ENCODE data around the gene APOA1.
A peak's percentile ranks its signal among the peaks of the same experiment; 100 is the strongest.

The APOA1 gene

DNA sequence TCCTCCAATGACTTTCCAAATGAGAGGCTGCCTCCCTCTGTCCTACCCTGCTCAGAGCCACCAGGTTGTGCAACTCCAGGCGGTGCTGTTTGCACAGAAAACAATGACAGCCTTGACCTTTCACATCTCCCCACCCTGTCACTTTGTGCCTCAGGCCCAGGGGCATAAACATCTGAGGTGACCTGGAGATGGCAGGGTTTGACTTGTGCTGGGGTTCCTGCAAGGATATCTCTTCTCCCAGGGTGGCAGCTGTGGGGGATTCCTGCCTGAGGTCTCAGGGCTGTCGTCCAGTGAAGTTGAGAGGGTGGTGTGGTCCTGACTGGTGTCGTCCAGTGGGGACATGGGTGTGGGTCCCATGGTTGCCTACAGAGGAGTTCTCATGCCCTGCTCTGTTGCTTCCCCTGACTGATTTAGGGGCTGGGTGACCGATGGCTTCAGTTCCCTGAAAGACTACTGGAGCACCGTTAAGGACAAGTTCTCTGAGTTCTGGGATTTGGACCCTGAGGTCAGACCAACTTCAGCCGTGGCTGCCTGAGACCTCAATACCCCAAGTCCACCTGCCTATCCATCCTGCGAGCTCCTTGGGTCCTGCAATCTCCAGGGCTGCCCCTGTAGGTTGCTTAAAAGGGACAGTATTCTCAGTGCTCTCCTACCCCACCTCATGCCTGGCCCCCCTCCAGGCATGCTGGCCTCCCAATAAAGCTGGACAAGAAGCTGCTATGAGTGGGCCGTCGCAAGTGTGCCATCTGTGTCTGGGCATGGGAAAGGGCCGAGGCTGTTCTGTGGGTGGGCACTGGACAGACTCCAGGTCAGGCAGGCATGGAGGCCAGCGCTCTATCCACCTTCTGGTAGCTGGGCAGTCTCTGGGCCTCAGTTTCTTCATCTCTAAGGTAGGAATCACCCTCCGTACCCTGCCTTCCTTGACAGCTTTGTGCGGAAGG lies 4.8 kb downstream of the APOA1 start:
- Histone ChIP-seq H3K9me3 (no peaks in the 10 kb centered on the region), H3K36me3 (no peaks in the 10 kb centered on the region), H3K4me3 (ENCODE audit: low read depth, low read length) (no peak overlapping the region), H3K27me3 (no peaks in the 10 kb centered on the region), H3K4me1 (peaks cover 15% of the 10 kb centered on the region)
- TF ChIP-seq, protein P1, sequence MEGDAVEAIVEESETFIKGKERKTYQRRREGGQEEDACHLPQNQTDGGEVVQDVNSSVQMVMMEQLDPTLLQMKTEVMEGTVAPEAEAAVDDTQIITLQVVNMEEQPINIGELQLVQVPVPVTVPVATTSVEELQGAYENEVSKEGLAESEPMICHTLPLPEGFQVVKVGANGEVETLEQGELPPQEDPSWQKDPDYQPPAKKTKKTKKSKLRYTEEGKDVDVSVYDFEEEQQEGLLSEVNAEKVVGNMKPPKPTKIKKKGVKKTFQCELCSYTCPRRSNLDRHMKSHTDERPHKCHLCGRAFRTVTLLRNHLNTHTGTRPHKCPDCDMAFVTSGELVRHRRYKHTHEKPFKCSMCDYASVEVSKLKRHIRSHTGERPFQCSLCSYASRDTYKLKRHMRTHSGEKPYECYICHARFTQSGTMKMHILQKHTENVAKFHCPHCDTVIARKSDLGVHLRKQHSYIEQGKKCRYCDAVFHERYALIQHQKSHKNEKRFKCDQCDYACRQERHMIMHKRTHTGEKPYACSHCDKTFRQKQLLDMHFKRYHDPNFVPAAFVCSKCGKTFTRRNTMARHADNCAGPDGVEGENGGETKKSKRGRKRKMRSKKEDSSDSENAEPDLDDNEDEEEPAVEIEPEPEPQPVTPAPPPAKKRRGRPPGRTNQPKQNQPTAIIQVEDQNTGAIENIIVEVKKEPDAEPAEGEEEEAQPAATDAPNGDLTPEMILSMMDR (IDR thresholded peaks at IDR 0.05; ENCODE audit: low read depth, low read length): no peak
- DNase-seq: no peak

DNA sequence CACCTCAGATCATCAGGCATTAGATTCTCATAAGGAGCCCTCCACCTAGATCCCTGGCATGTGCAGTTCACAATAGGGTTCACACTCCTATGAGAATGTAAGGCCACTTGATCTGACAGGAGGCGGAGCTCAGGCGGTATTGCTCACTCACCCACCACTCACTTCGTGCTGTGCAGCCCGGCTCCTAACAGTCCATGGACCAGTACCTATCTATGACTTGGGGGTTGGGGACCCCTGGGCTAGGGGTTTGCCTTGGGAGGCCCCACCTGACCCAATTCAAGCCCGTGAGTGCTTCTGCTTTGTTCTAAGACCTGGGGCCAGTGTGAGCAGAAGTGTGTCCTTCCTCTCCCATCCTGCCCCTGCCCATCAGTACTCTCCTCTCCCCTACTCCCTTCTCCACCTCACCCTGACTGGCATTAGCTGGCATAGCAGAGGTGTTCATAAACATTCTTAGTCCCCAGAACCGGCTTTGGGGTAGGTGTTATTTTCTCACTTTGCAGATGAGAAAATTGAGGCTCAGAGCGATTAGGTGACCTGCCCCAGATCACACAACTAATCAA lies 5.6 kb downstream of the APOA1 start:
- DNase-seq: no peak
- Histone ChIP-seq H3K9me3 (no peaks in the 10 kb centered on the region), H3K27me3 (no peaks in the 10 kb centered on the region), H3K4me3 (ENCODE audit: low read depth, low read length) (no peak overlapping the region), H3K36me3 (no peaks in the 10 kb centered on the region), H3K4me1 (peaks cover 15% of the 10 kb centered on the region)
- TF ChIP-seq, protein P1 (IDR thresholded peaks at IDR 0.05; ENCODE audit: low read depth, low read length): no peak

DNA sequence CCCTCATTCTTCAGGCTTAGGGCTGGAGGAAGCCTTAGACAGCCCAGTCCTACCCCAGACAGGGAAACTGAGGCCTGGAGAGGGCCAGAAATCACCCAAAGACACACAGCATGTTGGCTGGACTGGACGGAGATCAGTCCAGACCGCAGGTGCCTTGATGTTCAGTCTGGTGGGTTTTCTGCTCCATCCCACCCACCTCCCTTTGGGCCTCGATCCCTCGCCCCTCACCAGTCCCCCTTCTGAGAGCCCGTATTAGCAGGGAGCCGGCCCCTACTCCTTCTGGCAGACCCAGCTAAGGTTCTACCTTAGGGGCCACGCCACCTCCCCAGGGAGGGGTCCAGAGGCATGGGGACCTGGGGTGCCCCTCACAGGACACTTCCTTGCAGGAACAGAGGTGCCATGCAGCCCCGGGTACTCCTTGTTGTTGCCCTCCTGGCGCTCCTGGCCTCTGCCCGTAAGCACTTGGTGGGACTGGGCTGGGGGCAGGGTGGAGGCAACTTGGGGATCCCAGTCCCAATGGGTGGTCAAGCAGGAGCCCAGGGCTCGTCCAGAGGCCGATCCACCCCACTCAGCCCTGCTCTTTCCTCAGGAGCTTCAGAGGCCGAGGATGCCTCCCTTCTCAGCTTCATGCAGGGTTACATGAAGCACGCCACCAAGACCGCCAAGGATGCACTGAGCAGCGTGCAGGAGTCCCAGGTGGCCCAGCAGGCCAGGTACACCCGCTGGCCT lies 7.1 kb downstream of the APOA1 start:
- no peak for DNase-seq
- Histone ChIP-seq H3K9me3 (no peaks in the 10 kb centered on the region), H3K36me3 (no peaks in the 10 kb centered on the region), H3K4me1 (peaks cover 11% of the 10 kb centered on the region), H3K4me3 (ENCODE audit: low read depth, low read length) (no peak overlapping the region), H3K27me3 (no peaks in the 10 kb centered on the region)
- TF ChIP-seq, protein P1 (IDR thresholded peaks at IDR 0.05; ENCODE audit: low read depth, low read length): no peak

DNA sequence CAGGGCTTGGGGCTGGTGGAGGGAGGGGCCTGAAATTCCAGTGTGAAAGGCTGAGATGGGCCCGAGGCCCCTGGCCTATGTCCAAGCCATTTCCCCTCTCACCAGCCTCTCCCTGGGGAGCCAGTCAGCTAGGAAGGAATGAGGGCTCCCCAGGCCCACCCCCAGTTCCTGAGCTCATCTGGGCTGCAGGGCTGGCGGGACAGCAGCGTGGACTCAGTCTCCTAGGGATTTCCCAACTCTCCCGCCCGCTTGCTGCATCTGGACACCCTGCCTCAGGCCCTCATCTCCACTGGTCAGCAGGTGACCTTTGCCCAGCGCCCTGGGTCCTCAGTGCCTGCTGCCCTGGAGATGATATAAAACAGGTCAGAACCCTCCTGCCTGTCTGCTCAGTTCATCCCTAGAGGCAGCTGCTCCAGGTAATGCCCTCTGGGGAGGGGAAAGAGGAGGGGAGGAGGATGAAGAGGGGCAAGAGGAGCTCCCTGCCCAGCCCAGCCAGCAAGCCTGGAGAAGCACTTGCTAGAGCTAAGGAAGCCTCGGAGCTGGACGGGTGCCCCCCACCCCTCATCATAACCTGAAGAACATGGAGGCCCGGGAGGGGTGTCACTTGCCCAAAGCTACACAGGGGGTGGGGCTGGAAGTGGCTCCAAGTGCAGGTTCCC lies 7.8 kb downstream of the APOA1 start, which contains the start of gene APOC3:
Gene APOC3, plus strand, starts transcription at position 383 of the 659 bp plus-strand sequence. CDS start 676 bp downstream, outside the sequence.
- Histone ChIP-seq H3K36me3 (no peaks in the 10 kb centered on the region), H3K9me3 (no peaks in the 10 kb centered on the region), H3K27me3 (no peaks in the 10 kb centered on the region), H3K4me1 (peaks cover 11% of the 10 kb centered on the region), H3K4me3 (ENCODE audit: low read depth, low read length) (no peak within 1 kb of the TSS)
- TF ChIP-seq, protein P1 (IDR thresholded peaks at IDR 0.05; ENCODE audit: low read depth, low read length): no peak
- DNase-seq: peak; percentile 34

DNA sequence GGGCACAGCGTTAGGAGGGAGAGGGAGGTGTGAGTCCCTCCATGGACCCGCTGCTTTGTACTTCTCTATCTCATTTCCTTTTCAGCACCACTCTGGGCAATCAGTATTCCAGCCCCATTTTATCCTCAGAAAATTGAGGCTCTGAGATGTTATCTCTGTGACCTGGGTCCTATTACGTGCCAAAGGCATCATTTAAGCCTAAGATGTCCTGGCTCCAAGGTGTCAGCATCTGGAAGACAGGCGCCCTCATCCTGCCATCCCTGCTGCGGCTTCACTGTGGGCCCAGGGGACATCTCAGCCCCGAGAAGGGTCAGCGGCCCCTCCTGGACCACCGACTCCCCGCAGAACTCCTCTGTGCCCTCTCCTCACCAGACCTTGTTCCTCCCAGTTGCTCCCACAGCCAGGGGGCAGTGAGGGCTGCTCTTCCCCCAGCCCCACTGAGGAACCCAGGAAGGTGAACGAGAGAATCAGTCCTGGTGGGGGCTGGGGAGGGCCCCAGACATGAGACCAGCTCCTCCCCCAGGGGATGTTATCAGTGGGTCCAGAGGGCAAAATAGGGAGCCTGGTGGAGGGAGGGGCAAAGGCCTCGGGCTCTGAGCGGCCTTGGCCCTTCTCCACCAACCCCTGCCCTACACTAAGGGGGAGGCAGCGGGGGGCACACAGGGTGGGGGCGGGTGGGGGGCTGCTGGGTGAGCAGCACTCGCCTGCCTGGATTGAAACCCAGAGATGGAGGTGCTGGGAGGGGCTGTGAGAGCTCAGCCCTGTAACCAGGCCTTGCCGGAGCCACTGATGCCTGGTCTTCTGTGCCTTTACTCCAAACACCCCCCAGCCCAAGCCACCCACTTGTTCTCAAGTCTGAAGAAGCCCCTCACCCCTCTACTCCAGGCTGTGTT lies 8.5 kb downstream of the APOA1 start:
- DNase-seq: peak; percentile 51
- peaks cover 11% of the 10 kb centered on the region for H3K4me1 ChIP-seq
- H3K27me3 ChIP-seq: no peaks in the 10 kb centered on the region
- no peaks in the 10 kb centered on the region for H3K36me3 ChIP-seq
- no peaks in the 10 kb centered on the region for H3K9me3 ChIP-seq
- TF ChIP-seq, protein P1 (IDR thresholded peaks at IDR 0.05; ENCODE audit: low read depth, low read length): peak; percentile 44
- H3K4me3 ChIP-seq (ENCODE audit: low read depth, low read length): no peak overlapping the region

Data from BE2C (cell line).